Effector CD4-positive, alpha-beta T cell (primary cell): ENCODE results near the gene ADAM23.
"Not testable (repeated sequence)": the region's sequence is repeated elsewhere in the genome, so short reads cannot be mapped to it uniquely, and the experiment has no call there.

Source experiments
- DNase-seq: peaks from one replicate; pipeline ENCODE4 v3.0.0-alpha.2; 2020
- total RNA-seq: gene quantifications from one replicate; lab custom pipeline; 2026; lab: John Stamatoyannopoulos, UW

The ADAM23 gene, protein sequence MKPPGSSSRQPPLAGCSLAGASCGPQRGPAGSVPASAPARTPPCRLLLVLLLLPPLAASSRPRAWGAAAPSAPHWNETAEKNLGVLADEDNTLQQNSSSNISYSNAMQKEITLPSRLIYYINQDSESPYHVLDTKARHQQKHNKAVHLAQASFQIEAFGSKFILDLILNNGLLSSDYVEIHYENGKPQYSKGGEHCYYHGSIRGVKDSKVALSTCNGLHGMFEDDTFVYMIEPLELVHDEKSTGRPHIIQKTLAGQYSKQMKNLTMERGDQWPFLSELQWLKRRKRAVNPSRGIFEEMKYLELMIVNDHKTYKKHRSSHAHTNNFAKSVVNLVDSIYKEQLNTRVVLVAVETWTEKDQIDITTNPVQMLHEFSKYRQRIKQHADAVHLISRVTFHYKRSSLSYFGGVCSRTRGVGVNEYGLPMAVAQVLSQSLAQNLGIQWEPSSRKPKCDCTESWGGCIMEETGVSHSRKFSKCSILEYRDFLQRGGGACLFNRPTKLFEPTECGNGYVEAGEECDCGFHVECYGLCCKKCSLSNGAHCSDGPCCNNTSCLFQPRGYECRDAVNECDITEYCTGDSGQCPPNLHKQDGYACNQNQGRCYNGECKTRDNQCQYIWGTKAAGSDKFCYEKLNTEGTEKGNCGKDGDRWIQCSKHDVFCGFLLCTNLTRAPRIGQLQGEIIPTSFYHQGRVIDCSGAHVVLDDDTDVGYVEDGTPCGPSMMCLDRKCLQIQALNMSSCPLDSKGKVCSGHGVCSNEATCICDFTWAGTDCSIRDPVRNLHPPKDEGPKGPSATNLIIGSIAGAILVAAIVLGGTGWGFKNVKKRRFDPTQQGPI
- total RNA-seq = 2.4 reads per million, percentile 7 among the genes with 10 or more reads in this experiment

DNA sequence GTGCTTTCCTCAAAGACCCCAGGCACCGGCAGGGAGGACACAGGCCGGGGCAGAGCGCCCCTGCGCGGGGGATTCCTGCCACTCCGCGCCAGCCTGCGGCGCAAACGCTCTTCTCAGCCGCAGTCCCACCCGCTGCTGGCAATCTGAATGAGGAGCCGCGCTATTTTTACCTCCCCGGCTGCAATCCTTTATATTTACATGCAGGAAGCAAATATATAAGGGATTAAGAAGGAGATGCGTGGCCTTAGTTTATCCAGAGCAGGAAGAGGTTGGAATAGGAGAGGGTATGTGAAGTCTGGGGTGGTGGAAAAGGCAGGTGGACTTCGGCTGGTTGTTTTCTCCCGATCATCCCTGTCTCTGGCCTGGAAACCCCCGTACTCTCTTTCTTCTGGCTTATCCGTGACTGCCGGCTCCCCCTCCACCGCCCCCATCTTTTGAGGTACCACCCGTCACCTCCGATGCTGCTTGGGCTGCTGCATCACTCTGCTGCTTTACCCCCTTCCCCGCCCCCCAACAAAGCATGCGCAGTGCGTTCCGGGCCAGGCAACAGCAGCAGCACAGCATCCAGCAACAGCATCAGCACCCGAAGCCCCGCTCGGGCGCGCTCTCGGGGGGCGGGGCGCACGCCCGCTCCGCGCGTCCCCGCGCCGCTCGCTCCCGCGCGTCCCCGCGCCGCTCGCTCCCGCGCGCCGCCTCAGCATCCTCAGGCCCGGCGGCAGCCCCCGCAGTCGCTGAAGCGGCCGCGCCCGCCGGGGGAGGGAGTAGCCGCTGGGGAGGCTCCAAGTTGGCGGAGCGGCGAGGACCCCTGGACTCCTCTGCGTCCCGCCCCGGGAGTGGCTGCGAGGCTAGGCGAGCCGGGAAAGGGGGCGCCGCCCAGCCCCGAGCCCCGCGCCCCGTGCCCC lies at the start of gene ADAM23:
ADAM23 (plus strand) TSS at position 700 of the 902 bp plus-strand sequence. CDS start 335 bp downstream, outside the sequence.
- DNase-seq = peak; percentile 14

DNA sequence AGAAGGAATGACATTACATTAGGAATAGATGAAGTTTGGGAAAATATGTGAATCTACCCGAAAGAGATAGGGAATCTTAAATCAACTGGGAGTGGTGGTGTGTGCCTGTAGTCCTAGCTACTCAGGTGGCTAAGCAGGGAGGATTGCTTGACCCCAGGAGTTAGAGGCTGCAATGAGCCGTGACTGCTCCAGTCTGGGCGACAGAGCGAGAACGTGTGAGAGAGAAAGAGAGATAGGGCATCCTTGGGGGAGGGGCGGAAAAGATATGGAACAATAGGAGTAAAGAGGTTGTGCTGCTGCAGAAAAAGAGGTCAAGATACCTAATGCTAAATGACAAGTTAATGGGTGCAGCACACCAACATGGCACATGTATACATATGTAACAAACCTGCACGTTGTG lies 47.1 kb upstream of the ADAM23 start:
- no peak for DNase-seq

DNA sequence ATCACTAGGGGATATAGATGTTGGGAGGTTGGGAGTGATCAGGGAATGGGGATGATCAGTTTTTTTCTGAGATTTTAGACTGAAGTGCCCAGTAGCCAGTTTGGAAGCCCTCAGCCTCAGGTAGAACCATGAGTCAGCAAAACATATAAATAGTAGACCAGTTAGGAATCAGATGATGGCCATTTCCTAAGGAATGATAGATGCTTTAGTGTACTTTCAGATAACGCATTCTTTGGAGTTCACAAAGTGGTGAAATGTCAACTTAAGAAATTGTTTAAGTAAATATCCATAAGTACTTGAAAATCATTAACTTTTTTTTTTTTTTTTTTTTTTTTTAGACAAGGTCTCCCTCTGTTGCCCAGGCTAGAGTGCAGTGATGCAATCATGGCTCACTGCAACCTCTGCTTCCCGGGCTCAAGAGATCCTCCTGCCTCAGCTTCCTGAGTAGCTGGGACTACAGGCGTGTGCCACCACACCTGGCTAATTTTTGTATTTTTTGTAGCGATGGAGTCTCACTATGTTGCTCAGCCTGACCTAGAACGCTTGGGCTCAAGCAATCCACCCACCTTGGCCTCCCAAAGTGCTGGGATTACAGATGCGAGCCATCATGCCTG lies 40.3 kb upstream of the ADAM23 start:
- not testable (repeated sequence) for DNase-seq

DNA sequence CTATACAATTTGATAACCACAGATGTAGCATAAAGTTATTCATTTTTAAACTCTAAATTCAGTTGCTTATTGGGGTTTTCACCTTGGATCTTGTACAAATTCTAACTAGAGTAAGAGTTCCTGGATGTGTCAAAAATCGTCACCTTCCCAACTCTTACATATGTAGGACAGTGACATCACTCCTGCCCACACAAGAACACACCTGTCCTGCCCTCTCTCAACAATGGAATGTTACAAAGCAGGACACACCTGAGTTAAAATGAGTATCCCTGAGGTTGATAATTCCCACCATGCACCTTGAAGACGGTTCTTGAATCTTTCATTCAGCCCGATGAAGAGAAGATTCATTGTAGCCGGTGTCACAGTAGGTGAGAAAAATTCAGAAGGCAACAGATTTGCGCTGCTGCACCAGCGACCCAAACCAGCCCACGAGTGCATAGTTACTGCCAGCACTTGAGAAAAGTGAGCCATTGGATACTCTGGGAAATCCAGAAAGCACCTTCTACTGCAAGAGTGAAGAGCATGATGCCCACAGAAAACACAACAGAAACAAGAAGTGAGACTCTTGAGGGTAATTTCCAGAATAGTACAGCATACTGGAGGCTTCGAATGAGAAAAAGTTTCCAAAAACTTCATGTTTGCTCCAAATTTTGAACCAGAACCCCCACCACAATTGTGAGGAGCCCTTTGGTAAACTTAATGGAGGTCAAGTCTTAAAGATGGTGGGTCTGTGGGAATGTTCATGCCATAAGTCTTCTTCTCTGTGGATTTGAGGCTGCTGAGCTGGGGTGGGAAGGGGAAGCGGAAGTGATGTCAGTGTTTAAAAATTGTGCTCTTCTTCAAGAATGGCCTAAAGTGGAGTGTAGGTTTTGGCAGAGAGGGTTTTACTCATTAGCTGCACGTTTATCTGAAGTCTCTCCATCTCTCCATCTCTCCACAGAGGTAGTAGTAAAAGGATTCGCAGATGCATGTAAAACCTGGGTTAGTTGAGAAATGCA lies 34.7 kb upstream of the ADAM23 start:
- DNase-seq = no peak

DNA sequence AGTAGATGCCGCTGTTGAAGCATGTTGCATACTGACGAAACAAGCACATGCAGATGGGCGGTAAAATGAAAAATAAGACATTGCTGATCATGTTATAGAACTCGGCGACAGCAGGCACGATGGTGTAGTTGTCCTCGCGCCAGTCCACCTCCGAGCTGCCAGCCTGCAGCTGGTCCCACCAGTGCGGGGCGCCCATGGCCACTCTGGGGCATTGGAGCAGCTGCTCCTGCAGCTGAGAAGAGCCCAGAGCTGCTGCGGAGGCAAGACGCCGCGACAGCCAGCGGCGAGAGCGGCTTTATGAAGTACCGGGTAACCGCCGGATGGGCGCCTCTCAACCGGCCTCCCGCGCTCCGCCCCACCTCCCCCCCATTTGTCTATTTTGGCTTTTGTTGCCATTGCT lies 32.6 kb upstream of the ADAM23 start:
- no peak for DNase-seq

DNA sequence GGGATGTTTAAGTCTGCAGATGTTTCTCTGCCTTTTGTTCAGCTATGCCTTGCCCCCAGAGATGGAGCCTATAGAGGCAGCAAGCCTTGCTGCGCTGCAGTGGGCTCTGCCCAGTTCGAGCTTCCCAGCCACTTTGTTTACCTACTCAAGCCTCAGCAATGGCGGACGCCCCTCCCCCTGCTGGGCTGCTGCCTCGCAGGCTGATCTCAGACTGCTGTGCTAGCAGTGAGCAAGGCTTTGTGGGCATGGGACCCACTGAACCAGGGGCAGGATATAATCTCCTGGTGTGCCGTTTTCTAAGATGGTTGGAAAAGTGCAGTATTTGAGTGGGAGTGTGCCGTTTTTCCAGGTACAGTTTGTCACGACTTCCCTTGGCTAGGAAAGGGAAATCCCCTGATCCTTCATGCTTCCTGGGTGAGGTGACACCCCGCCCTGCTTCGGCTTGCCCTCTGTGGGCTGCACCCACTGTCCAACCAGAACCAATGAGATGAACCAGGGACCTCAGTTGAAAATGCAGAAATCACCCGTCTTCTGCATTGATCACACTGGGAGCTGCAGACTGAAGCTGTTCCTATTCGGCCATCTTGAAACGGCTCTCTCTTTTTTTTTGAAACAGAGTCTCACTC lies 27.6 kb upstream of the ADAM23 start:
- DNase-seq = no peak

DNA sequence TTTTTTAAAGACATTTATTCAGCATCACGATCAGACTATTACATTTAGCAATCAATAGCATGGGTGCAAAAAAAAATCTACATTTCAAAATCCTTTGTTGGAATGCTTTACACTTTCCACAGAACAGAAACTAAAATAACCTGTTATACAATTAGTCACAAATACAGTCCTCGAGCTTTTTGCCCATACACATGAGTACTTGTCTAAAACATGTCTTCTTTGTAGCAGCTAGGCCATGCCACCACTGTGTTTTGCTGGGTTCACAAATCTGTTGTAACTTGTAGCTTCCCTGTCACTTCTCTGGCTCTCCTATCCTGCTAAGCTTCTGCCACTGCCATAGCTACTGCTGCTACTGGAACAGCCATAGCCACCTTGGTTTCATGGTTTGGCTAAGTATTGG lies 24.4 kb upstream of the ADAM23 start:
- no peak for DNase-seq

DNA sequence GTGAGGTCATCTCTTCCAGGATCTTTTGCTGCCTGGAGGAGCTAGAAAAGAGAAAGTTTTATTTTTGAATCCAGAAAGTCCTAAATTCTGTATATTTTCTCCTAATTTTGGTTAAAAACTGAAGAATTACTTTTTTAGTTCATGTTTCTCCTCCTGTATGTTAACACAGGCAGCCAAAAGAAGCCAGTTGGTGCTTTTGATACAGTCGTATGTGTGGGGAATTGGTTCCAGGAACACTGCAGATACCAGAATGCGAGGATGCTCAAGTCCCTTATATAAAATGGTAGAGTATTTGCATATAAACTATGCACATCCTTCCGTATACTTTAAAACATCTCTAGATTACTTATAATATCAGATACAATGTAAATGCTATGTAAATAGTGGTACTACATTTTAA lies 22.6 kb upstream of the ADAM23 start:
- no peak for DNase-seq

DNA sequence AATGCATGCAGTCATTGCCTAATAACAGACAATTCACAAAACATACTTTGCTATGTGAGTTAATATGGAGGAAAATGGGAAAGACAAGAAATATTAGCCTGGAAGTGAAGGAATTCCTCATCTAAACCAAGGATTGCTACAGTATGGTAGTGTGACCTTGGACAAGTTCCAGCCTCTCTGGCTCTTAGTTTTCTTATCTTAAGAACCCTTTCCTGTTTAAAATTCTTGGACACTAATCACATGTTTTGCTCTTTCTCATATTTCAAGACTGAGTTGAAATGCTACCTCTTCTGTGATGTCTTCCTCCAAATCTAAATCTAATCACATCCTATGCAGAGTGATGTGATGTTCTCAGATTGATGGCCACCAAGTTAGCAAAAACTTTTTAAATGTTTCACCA lies 20.8 kb upstream of the ADAM23 start:
- DNase-seq = no peak

DNA sequence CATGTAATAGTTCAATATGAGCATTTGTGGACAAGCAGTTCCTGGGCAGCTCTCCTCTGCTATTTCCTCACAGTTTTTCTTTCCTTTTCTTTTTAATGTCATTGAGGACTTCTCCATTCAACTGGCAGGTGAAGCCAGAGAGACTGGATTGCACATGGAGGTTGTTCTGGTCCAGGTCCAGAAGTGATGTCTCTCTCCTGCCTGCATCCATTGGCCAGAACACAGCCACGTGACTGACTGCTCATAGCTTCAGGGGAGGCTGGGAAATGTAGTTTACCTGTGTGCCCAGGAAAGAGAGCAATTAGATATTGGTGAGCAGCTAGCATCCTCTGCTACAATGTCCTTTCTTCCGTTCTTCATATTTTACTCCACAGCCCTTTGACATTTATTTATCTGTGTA lies 20.2 kb upstream of the ADAM23 start:
- DNase-seq = no peak

DNA sequence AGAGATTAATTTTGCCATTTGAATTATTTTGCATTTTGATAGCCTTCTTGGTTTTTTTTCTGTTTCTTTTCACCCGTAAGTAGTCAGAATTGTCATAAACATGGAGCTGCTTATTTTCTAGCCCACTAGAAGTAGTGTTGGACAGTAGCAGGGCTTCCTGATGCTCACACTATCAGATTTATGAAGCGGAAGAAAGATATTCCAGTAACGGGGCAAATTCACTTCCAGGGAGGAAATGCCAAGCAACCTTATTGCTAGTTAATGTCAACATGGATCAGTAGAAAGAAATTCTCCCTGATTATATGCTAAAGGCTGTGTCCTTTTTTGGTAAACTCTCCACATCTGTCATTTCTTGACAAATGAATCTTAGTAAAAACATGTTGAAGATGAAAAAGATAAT lies 19.2 kb upstream of the ADAM23 start:
- no peak for DNase-seq

DNA sequence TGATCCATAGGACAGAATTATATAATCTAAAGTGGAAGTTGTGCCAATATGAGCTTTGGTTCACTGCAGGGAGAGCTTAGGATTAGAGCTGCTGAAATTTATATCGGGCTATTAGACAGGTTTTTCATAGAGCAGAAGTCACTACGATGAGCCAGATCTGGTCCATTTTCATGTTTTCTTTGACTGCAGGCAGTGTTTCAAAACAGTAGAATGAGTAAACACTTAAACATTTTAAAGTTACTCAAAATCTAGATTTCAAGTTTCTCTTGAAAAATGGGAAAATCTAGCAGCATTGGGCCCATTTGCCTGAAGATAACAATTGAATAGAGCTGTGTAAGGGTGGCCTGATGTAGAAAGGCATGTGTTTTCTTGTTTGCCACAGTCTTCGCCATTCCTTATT lies 14.5 kb upstream of the ADAM23 start:
- no peak for DNase-seq

DNA sequence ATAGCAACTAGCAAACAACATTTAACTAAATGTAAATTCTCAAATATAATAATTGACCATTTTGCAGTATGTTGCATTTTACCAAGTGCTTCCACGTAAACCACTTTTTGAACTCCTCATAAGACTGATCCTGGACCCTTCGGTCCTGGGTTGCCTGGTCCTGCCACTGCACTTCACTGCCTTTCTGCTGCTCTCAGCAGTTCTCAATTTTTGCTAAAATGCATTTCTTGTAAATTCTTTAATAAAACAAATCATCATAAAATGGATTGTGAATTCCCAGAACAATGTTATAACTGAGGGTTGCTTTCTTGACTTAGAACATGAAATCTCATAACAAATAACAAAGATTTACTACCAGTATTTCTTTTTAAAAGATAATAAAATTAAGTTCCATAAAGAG lies 12.9 kb upstream of the ADAM23 start:
- DNase-seq = no peak

DNA sequence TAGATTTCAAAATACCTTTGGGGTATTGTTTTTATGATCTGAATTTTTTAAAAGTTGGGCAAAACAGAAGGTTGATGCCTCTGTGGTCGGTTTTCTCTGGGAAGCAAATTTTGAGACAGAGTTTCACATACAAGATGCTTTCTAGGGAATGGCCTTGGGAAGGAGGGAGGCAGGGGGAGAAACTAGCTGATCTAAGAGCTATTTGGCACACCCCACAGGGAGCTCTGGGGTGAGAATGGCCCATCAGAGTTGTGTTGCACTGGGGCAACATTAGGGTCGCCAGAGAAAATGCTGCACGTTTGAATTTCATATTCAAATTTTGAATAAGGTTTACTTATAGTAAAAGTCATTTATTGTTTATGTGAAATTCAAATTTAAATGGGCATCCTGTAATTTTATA lies 11.9 kb upstream of the ADAM23 start:
- DNase-seq = no peak

DNA sequence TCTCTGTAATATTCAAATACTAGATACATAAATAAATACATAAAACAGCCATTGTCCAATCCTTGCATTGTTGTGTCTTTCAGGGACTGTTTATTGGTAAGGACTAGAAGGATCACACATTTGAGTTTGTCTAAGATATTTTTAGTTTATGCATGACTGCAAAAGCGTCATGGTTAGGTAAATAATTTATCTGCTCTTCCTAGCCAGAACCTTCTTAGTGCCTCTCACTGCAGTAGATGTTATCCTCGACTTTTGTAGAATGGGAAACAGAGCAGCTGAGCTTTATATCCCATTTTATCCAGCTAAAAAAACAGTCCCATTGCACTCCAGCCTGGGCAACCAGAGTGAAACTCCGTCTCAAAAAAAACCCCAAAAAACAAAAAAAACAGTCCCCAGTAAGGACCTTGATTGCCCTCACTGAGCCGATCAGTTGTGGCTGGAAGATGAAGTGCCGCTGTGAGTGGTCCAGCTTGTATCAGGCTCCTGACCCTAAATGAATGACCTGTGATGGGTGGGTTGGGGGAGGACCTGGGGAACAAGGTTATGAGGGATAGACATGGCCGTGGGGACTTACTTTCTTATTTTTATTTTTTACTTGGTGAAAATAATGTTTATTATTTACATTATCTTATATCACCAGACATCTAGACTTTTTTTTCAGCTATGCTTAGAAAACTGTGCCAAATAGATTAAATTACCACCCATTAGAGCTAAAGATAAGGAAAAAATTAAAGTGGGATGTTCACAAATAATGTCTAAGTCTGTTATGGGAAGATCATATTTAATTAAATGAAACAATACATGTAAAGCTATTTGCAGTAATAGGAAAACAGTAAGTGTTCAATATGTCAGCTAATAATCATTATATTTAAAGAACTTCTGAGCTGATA lies 10.9 kb upstream of the ADAM23 start:
- DNase-seq = no peak

DNA sequence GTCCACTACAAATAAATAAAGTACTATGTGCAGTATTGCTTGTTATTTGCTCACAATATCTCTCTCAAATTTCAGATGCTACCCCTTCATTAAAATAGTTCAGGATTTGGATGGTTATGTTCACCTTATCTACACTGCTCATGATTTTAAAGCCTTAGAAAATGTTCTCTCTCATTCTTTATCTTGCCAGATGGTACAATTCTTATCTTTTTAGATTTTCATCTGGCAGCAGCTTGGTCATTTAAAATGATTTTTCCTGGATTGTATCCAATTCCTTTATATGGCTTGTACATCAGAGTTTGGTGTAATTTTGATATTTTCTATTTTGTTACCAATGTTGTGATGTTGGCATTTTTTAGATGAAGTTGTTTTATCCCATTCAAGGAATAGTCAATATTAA lies 10.1 kb upstream of the ADAM23 start:
- no peak for DNase-seq

DNA sequence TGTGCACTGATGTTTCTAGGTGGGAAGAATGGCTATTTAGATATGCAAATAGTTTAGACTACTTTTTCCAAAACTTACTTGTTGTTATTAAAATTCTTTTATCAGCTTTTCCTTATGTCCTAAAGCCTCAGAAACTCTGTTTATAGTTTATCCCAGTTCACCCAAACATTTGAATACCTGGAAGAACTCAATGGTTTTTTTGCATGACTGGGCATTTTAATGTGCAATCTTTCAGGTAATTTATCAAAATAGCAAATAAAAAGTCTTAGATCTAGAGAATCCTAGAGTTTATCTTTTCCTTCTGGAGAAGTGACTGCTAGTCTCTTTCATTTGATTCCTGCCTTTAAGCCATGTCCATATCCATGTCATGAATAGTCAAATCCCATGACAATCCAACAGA lies 9.6 kb upstream of the ADAM23 start:
- DNase-seq = no peak

DNA sequence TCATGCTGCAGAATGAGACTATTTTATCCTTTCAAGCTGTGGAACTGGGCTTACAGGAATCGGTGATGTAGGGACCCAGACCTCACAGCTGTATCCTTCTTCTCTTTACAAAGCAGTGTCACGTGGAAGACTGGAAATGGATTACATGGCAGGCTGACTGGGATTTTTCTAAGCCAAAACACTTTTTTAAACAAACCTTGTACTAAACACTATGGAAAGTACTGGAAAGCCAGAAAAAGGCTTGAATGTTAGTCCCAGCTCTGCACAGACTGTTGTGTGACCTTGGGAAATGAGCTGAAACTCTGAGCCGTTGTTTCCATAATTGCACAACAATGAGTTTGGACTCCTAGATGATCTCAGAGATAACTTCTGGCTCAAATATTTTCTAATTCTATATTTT lies 7.6 kb upstream of the ADAM23 start:
- DNase-seq = no peak

DNA sequence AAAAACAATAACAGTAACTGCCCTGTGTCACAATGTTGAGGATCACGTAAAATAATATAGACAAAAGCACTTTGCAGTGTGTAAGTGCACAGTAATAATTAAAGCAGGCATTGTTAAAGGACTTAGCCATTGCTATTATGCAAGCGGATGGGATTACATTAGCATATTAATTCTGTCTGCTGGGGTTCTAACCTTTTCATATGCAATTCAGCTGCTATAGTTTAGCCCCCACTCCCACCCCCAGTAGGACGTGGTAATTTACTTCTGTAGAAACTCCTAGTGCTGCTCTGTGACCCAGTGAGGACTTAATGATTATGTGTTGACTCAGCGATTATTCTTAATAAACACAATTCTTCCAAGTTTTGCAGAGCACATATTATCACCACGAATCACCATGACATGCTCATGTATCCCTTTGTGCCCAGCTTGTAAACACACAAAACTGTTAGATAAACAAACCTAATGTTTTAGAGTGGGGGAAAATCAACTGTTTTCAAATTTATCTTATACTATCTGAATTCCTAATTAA lies 5.1 kb upstream of the ADAM23 start:
- no peak for DNase-seq
